Superior temporal gyrus (tissue), 1 donor: ENCODE results near the gene ZMYND10.
A peak's percentile ranks its signal among the peaks of the same experiment; 100 is the strongest.

ENCODE experiments used
- DNase-seq: peaks from one replicate; pipeline ENCODE4 v3.0.0-alpha.2; 2016; ENCODE audit errors: extremely low spot score

The ZMYND10 gene

GRCh38 chr3:50303013-50303815 lies 42.3 kb downstream of the ZMYND10 start, which contains the start of gene HYAL1:
HYAL1 (minus strand) TSS chr3:50303574; CDS start chr3:50302956, 618 bp downstream.
- no peak for DNase-seq

- no peak for DNase-seq
Observed at GRCh38 chr3:50302095-50303012, 43.2 kb downstream of the ZMYND10 start.

GRCh38 chr3:50300681-50301254 lies 44.8 kb downstream of the ZMYND10 start:
- no peak for DNase-seq

- peak; percentile 92 for DNase-seq
Observed at GRCh38 chr3:50299929-50300680, 45.4 kb downstream of the ZMYND10 start.

DNA sequence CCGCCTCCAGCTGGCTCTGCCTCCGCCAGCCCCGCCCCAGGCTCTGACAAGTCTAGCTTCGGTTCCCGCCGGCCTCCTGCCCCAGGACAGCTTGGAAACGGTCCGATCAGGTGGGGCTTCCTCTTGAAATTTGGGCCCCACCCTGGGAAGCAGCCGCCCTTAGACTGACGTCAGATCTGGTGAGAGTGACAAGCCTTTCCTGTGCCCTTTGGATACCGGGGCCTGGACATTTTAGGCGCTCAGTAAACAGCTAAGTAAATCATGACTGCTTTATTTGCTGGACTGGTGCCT lies 45.9 kb downstream of the ZMYND10 start:
- no peak for DNase-seq

GRCh38 chr3:50298836-50299637 lies 46.5 kb downstream of the ZMYND10 start, which contains the start of the genes HYAL3 and NAA80:
HYAL3 (minus strand) TSS chr3:50299405; CDS start chr3:50295602, 3,803 bp downstream.
NAA80 (minus strand) TSS chr3:50299405; CDS start chr3:50297463, 1,942 bp downstream.
- peak; percentile 99 for DNase-seq

GRCh38 chr3:50297896-50298725 lies 47.4 kb downstream of the ZMYND10 start:
- DNase-seq: no peak

- DNase-seq: no peak
Observed at GRCh38 chr3:50297384-50297775, 48.2 kb downstream of the ZMYND10 start.

DNA sequence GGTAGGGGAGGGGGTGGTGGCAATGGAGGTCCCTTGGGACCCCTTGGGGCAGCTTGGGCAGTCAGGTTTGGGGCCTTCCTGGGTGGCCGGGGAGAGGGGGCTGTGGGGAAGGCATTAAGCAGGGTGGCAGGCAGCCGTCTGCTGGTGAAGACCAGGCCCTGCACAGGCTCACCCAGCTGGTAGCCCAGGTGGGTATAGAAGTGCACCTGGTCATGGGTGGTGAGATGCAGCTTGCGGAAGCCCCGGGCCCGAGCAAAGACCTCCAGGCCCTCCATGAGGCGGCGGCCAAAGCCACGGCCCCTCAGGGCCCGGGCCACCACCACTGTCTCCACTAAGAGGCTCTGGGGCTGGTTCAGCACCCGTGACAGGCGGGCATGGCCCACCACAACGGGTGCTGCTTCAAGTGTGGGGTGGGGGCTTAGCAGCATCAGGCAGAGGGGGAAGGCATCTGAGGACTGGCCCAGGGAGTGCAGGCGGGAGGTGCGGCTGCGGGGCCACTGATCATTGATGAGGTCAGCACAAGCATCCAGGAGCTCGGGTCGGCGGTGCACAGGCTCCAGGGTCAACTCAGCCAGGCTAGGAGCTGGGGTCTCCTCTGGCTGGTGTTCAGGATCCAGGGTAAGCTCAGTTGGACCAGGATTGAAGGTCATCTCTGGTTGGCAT lies 48.7 kb downstream of the ZMYND10 start:
- no peak for DNase-seq

GRCh38 chr3:50295553-50296431 lies 49.7 kb downstream of the ZMYND10 start:
- no peak for DNase-seq

DNA sequence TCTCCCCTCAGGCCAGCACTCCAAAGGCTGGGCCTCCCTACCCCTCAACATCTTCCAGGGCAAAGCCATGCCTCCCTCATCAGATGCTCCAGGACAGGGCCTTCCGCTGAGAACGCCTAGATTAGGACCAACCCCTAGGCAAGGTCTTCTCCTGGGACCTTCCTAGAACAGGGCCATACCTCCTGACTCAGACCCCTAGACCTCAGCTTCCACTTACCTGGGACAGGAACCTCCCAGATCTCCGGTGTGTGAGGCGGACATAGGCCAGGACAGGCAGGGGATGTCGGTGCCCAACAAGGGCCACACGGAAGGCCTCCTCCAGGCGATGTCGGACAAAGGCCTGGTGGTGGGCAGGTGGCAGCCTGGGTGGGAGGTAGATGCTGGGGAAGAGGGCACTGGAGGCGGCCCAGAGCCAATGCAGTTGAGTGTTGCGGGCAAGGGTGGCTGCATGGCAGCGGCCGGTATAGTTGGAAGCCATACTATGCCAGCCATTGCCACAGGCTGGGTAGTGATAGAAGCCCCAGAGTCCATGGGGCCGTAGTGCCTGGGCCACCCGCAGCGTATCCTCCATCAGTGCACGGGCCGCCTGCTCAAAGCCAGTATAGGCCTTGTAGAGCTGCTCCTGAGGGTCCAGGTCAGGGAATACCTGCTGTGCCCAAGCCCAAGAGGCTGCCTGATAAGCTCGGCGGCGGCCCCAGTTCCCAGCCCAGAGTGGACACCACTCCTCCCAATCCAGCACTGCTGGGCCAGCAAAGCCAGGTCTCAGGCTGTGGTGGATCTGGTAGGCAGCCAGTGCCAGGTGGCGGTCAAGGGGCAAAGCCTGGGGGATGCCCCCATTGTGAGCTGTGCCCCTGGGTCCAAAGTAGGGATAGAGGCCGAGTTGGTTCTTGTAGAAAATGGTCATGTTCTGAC lies 50.8 kb downstream of the ZMYND10 start:
- DNase-seq: no peak

- DNase-seq: no peak
Observed at GRCh38 chr3:50294089-50294488, 51.4 kb downstream of the ZMYND10 start.

DNA sequence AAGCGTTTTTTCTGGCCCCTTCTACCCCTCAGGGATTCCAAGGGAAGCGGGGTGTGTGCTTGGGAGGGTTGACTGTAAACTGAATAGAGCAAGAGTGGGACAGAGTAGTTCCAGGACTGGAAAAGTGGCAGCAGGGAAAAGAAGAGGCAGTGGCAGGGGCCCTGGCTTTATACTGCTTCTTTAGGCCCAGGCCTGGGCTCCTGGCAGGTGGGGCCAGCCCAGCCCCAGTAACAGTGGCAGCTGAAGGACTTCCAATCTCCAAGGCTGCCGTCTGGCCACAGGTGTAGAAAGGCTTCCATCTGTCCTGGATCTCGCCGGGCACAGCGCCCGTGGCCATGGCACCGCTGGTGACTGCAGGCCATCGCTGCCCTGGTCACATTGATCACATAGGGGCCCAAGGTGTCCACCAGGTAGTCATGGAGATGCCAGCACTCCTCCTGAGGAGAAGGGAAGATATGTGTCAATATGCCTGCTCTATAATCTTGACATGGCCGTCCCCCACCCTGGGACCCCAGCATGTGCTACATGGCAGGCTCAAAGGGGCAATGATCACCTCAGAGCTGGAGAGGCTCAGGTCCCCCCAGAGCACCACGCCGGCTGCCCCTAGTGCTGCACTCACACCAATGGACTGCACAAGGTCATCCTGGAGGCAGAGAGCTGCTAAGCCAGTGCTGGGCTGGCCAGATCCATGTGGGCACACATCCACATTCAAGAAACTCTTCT lies 52.3 kb downstream of the ZMYND10 start:
- DNase-seq: no peak

DNA sequence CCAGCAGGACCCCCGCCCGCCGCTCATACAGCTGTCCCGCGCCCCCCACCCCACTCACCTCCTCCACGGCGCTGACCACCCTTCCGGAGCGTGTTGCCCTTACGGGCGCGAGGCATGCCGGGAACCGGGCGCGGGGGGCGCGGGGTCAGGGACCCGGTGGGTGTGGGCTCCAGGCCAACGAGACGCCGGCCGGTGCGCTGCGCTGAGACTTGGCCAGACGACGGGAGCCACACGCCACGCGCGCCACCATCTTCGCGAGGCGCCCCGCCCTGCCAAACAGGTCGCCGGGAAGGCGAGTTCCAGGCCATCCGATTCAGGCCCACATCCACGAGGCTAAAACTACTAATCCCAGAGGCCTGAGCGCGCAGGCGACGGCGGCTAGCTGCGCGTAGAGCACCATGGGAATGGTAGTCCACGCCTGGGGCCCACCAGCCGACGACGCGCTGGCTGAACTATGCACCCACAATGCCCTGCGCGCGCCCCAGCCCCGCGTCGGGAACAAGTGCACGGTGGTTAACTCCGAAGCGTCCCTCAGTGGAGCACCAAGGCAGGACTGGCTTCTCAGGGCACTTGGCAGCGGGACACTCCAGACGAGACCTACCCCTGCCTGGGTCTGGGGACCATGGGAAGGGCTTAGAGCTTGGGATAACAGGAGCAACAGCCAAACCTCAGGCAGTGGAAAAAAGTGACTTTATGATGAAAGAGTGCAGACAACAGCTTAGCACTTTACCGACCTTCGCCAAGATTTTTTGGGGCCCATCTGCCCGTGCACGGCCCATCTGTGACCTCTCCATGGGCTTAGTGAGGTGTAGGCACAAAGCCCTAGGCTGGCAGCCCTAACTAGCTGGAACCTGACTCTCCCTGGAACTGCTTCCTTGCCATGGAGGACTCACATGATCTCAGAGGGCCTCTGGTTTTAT lies 53.1 kb downstream of the ZMYND10 start, which contains the start of gene IFRD2:
Gene IFRD2 (minus strand): TSS at position 271 of the 920 bp plus-strand sequence. CDS start 155 bp downstream, at position 116.
- peak; percentile 98 for DNase-seq
